ENCODE results near the gene FOXO4. TPM values are rescaled to one million over a fixed set of nuclear protein-coding genes. Genes with fewer than 3 reads are reported as not detected.
A peak's percentile ranks its signal among the peaks of the same experiment; 100 is the strongest.

The FOXO4 gene
- polyA plus RNA-seq, 2 of the 4 experiments (the other 2 are of a cell fraction), result 1.0 to 2.3 TPM

DNA sequence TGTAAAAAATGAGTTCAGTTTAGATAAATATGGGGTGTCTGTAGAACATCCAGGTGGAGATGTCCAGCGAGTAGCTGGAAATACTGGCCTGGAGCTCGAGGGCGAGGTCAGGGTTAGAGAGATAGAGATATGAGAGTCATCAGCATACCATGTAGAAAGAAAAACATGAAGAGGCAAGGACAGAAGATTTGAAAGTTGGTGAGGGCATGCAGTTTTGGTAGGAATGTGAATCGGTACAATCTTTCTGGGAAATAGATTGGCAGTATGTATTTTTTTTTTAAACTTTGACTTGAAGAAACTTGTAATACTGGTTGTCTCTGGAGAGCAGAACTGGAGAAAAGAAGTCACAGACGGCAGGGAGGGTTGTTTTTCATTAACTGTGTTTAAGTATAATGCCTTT is 25.1 kb upstream of the FOXO4 start:
- DNase-seq (ENCODE audit: low read depth in 1 of 2, low spot score in 1 of 2), result no peak
- Histone ChIP-seq H3K4me1 (peaks cover 8% of the 10 kb centered on the region; the same call in 1 of the 3 replicates), H3K4me2 (no peak overlapping the region), H3K9me3 (no peaks in the 10 kb centered on the region), H3K27ac (no peak overlapping the region), H3K4me3 (no peak overlapping the region)
- ATAC-seq, result no peak
- ChIA-PET POLR2A (no interaction called here), CTCF (no interaction called here)
- no peak for FAIRE-seq
- WGBS (ENCODE audit: missing lambda C conversion rate), result 75% methylated on average over 5 of the region's 5 CpGs
- no peak for TF ChIP-seq CHD2 (IDR thresholded peaks at IDR 0.05; ENCODE audit: low read length, partially characterized antibody)
- no peak for TF ChIP-seq CBX8 (IDR thresholded peaks at IDR 0.05)
- TF ChIP-seq NPAS2 (CRISPR knock-in tag; IDR thresholded peaks at IDR 0.05; ENCODE audit: borderline replicate concordance), result no peak
- TF ChIP-seq ZSCAN20 (CRISPR knock-in tag; IDR thresholded peaks at IDR 0.05), result no peak

DNA sequence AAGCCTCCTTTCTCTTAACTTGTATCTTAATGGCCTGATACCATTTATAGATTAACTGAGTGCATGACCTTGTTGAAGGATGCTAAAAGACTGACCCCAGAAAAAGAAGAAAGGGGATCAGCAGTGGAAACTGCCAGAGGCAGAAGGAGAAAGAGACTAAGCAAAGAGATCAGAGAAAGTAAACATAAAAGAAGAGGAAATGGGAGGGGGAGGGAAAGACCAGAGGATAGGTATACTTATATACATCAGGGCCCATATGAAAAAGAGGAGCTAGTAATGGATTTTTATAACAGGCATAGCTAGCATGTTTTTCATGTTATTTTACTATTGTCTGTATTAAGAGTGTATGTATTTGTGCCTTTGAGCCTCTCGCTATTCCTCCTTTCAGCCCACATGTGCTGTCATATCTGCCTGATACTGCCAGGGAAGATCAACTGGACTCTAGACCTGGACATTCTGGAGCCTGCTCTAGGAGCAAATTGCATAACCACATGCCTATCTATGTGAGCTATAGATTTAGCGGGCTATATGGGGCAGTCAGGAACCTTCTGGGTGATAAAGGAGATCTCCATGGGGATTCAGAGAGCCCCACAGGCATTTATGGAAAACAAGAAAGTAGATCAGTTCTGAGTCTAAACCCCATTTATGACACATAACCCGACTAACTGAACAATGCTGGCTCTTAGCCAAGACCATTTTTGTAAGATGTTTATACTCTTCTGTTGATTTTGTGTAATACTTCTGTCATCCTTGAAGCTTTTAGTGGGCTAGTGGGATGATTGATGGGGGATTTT is 14.1 kb upstream of the FOXO4 start:
- ChIA-PET CTCF (no interaction called here), POLR2A (interaction anchor here (1.3 to 1.5 kb wide), 2 partner anchors 37 to 100 kb away, joined by 3 to 5 read pairs; partner anchors contain the start of gene MED12)
- DNase-seq (ENCODE audit: low read depth in 1 of 2, low spot score in 1 of 2) (peak in 1 of 2 experiments; percentile 66), FAIRE-seq (no peak), ATAC-seq (peak; percentile 54 to 70; a peak in 4 of 6 replicates)
- Histone ChIP-seq H3K9me3 (no peaks in the 10 kb centered on the region), H3K4me2 (peak overlapping the region; percentile 63), H3K4me1 (peaks cover 20% of the 10 kb centered on the region; the same call in 2 of the 3 replicates), H3K27ac (peak overlapping the region in 1 of 2 experiments; percentile 54; a peak in 3 of 6 replicates), H3K4me3 (no peak overlapping the region)
- no peak for TF ChIP-seq NFE2L2 (conservative IDR thresholded peaks at IDR 0.05; ENCODE audit: low read length)
- TF ChIP-seq HOXB5 (CRISPR knock-in tag; IDR thresholded peaks at IDR 0.05), result peak; percentile 72; the same call in 1 of the 2 replicates
- peak in 1 of 2 experiments; percentile 9; a peak in 1 of 4 replicates for TF ChIP-seq CEBPB (IDR thresholded peaks at IDR 0.05)
- WGBS (ENCODE audit: missing lambda C conversion rate), result 27% methylated on average over 3 of the region's 3 CpGs

DNA sequence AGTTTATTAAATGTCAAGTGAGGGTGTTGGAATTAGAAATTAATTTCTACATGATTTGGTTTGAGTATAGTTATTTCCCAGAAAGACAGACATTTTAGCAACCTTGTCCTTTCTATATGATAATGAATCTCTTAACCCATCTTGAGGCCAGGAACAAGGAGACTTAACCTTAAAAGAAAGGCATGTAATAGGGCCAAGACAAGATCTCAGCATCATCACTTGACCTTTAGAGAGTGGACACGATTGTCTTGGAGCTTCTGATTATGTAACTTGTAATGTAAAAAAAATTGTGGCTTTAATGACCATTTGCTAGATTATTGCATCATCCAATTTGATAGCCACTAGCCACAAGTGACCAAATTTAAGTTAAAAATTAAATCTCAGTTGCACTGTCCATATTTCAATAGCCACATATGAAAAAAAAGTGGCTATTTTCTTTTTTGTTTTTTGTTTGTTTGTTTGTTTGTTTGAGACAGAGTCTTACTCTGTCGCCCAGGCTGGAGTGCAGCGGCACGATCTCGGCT is 13.5 kb upstream of the FOXO4 start:
- H3K4me2 ChIP-seq, result peak overlapping the region; percentile 63
- H3K4me1 ChIP-seq, result peaks cover 20% of the 10 kb centered on the region; the same call in 2 of the 3 replicates
- H3K27ac ChIP-seq, result peak overlapping the region in 1 of 2 experiments; percentile 53; a peak in 2 of 6 replicates
- 67% methylated on average over 5 of the region's 5 CpGs for WGBS (ENCODE audit: missing lambda C conversion rate)
- ChIA-PET CTCF (no interaction called here), POLR2A (interaction anchor here (1.3 to 1.5 kb wide), 2 partner anchors 36 to 100 kb away, joined by 3 to 5 read pairs; partner anchors contain the start of gene MED12)
- ATAC-seq, result peak in 1 of 2 experiments; percentile 47; a peak in 3 of 6 replicates
- no peak for FAIRE-seq
- TF ChIP-seq TP53 (CRISPR knock-in tag; IDR thresholded peaks at IDR 0.05), result no peak
- TF ChIP-seq CEBPB (IDR thresholded peaks at IDR 0.05), result peak in 1 of 2 experiments; percentile 2; a peak in 1 of 4 replicates
- H3K9me3 ChIP-seq, result no peaks in the 10 kb centered on the region
- H3K4me3 ChIP-seq, result no peak overlapping the region
- peak in 1 of 2 experiments; percentile 17 for DNase-seq (ENCODE audit: low read depth in 1 of 2, low spot score in 1 of 2)

- ATAC-seq (no peak), DNase-seq (ENCODE audit: low read depth in 1 of 2, low spot score in 1 of 2) (no peak), FAIRE-seq (no peak)
- H3K4me1 ChIP-seq, result peaks cover 20% of the 10 kb centered on the region; the same call in 2 of the 3 replicates
- POLR2A ChIA-PET, result interaction anchor here (1.3 kb wide), 1 partner anchor 35 kb away, joined by 3 read pairs; the partner anchor contains the start of gene MED12
- H3K9me3 ChIP-seq, result no peaks in the 10 kb centered on the region
- CTCF ChIA-PET, result no interaction called here
- WGBS (ENCODE audit: missing lambda C conversion rate), result 93% methylated on average over 4 of the region's 4 CpGs
- no peak overlapping the region for H3K4me3 ChIP-seq
- no peak for TF ChIP-seq MAFK (IDR thresholded peaks at IDR 0.05; ENCODE audit: partially characterized antibody)
- TF ChIP-seq FOSB (CRISPR knock-in tag; IDR thresholded peaks at IDR 0.05), result no peak
- no peak for TF ChIP-seq HOXB5 (CRISPR knock-in tag; IDR thresholded peaks at IDR 0.05)
- H3K4me2 ChIP-seq, result no peak overlapping the region; the same call in 2 of the 3 replicates
- peak overlapping the region in 1 of 2 experiments; percentile 53; a peak in 2 of 6 replicates for H3K27ac ChIP-seq
Measured at GRCh38 chrX:71082822-71083221, 12.8 kb upstream of the FOXO4 start.

DNA sequence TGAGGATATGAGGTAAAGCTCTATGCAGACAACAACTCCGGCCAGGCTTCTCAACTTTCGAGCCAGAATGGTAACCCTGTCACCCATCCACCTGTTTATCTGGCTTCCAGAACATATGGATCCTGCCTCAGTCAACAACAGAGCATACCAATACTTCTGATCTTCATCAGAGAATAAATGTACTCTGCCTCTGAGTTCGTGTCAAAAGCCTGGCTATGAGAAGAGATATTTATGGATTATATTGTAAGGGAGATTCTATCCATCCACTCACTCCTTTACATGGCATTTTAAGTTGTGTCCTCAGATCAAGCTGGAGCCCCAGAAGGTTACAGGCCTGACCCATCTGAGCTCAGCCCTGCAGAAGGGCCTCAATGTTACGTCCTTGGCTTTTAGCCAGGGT is 9.8 kb upstream of the FOXO4 start:
- no peak overlapping the region for H3K4me2 ChIP-seq
- TF ChIP-seq EHMT2 (IDR thresholded peaks at IDR 0.05; ENCODE audit: low read depth) (no peak), ZFP36 (IDR thresholded peaks at IDR 0.05; ENCODE audit: borderline replicate concordance, partially characterized antibody) (no peak), POLR2A (IDR thresholded peaks at IDR 0.05; ENCODE audit: low read length) (no peak), MAFK (IDR thresholded peaks at IDR 0.05; ENCODE audit: partially characterized antibody) (no peak), MAZ (IDR thresholded peaks at IDR 0.05; ENCODE audit: borderline replicate concordance, low read depth, low read length) (no peak), FOSL2 (IDR thresholded peaks at IDR 0.05) (no peak), FOSL2 (CRISPR knock-in tag; IDR thresholded peaks at IDR 0.05) (no peak)
- CTCF ChIA-PET, result interaction anchor here (1.6 kb wide), 1 partner anchor 14 kb away, joined by 5 read pairs; no protein-coding TSS in a partner anchor
- no peak overlapping the region for H3K4me3 ChIP-seq
- FAIRE-seq (no peak), DNase-seq (ENCODE audit: low read depth in 1 of 2, low spot score in 1 of 2) (no peak), ATAC-seq (no peak)
- H3K4me1 ChIP-seq, result peaks cover 20% of the 10 kb centered on the region; the same call in 2 of the 3 replicates
- POLR2A ChIA-PET, result no interaction called here
- no peak overlapping the region for H3K27ac ChIP-seq
- 52% methylated on average over 4 of the region's 4 CpGs for WGBS (ENCODE audit: missing lambda C conversion rate)
- H3K9me3 ChIP-seq, result no peaks in the 10 kb centered on the region

All from A549 (cell line).